GM12864 (cell line): ENCODE measurements around the gene UBE3B.

Source experiments
- DNase-seq: peaks from one replicate; pipeline ENCODE4 v3.0.0-alpha.2; 2011; ENCODE audit warnings: low read depth
- H3K4me3 ChIP-seq: 2 replicates; pipeline ENCODE4 v1.5.1; 2011; ENCODE audit warnings: mild to moderate bottlenecking, low read depth, low read length, control low read depth
- TF ChIP-seq, protein P1 (sequence below): IDR thresholded peaks from 2 replicates; pipeline ENCODE4 v1.5.1; 2011; ENCODE audit warnings: low read depth, mild to moderate bottlenecking, moderate library complexity, low read length, control low read depth, inconsistent platforms; ENCODE audit errors: missing control alignments

UBE3B gene

GRCh38 chr12:109518820-109519665 is 41.6 kb downstream of the UBE3B start:
- DNase-seq = no peak
- TF ChIP-seq, protein P1, sequence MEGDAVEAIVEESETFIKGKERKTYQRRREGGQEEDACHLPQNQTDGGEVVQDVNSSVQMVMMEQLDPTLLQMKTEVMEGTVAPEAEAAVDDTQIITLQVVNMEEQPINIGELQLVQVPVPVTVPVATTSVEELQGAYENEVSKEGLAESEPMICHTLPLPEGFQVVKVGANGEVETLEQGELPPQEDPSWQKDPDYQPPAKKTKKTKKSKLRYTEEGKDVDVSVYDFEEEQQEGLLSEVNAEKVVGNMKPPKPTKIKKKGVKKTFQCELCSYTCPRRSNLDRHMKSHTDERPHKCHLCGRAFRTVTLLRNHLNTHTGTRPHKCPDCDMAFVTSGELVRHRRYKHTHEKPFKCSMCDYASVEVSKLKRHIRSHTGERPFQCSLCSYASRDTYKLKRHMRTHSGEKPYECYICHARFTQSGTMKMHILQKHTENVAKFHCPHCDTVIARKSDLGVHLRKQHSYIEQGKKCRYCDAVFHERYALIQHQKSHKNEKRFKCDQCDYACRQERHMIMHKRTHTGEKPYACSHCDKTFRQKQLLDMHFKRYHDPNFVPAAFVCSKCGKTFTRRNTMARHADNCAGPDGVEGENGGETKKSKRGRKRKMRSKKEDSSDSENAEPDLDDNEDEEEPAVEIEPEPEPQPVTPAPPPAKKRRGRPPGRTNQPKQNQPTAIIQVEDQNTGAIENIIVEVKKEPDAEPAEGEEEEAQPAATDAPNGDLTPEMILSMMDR = peak; percentile 81
- no peak overlapping the region for H3K4me3 ChIP-seq

DNA sequence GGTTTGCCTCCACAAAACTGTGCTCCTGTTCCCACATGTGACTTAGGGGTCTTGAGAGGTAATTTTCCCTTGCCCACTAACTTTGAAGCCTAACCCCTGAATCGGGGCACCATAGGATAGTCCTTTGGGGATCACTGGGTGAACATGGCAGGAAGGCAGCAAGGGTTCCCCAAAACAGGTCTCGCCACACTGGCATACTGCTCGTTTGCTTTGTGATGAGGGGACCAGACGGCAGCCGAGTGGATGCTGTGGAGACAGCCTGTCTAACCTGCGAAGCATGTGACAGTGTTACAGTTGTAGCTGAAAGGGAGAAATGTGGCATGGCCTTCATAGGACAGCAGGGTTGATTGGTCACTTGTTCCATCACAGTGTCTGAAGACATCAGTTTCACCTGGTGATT is 42.4 kb downstream of the UBE3B start:
- DNase-seq = no peak

GRCh38 chr12:109521831-109522230 is 44.4 kb downstream of the UBE3B start:
- no peak overlapping the region for H3K4me3 ChIP-seq
- no peak for DNase-seq
- TF ChIP-seq, protein P1 = no peak

More for the DNA sequence above, 42.4 kb downstream of the UBE3B start:
- H3K4me3 ChIP-seq = no peak overlapping the region
- TF ChIP-seq, protein P1 = no peak

DNA sequence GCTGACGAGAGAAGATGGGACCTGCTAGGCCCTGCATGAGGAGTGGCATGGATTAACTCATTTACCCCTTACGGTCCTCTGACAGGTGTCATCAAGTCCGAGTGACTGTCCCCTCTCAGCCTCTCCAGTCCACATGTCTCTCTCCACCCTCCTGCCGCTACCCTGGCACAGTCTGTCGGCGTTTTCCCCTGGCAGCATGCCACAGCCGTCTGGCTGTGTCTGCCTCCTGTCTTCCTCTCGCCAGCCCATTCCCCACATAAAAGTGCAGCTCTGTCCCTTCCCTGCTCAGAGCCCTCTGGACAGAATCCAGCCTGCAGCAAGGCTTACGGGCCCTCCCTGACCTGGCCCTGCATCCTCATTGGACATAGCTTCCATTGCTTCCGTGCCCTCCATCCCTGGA is 45.6 kb downstream of the UBE3B start:
- no peak for DNase-seq
- H3K4me3 ChIP-seq = no peak overlapping the region
- TF ChIP-seq, protein P1 = no peak

GRCh38 chr12:109523504-109523903 is 46.1 kb downstream of the UBE3B start:
- H3K4me3 ChIP-seq = no peak overlapping the region
- DNase-seq = no peak
- TF ChIP-seq, protein P1 = no peak

GRCh38 chr12:109524466-109525278 is 47.2 kb downstream of the UBE3B start:
- TF ChIP-seq, protein P1 = no peak
- DNase-seq = no peak
- no peak overlapping the region for H3K4me3 ChIP-seq

DNA sequence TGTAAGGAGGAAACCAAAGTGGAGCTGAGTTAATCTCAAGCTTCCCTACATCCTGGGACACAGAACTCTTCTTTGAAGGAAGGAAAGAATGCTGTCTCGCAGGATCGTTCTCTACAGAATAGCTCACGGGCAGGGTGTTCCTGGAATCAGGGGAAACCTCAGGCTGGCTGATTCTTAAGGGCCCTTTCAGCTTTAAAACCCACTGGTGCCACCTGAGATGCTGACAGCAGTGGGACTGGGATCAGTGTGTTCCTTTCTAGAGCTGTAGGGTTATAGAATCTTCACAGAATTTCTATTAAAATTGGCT is 47.8 kb downstream of the UBE3B start:
- TF ChIP-seq, protein P1 = no peak
- DNase-seq = no peak
- H3K4me3 ChIP-seq = no peak overlapping the region
